IMR-90 (cell line): ENCODE results near the gene AFG3L2. TPM values are rescaled to one million over a fixed set of nuclear protein-coding genes. Genes with fewer than 3 reads are reported as not detected.
A peak's percentile ranks its signal among the peaks of the same experiment; 100 is the strongest.

ENCODE experiments used
- ATAC-seq: fragments of 200-7000 bp; cut with Tn5 transposase; 2 replicates; pipeline ENCODE4 v1.9.1; 2020; ENCODE audit warnings: low read depth, mild to moderate bottlenecking, moderate library complexity
- BruUV-seq: library from RNA; stranded (reverse); fragments of 400-500 nt; replicated peaks from 2 replicates; lab custom pipeline; 2021; lab: Mats Ljungman, UMichigan
- CTCF ChIA-PET: fragments of 300-600 bp; formaldehyde crosslinking; extraction: SDS; loops from one replicate; lab custom pipeline; 2021; ENCODE audit warnings: antibody characterized with exemption; lab: Yijun Ruan, JAX
- POLR2A ChIA-PET: fragments of 300-600 bp; sonication (Branson Sonifier 250); formaldehyde crosslinking; loops from one replicate; lab custom pipeline; 2022; ENCODE audit warnings: antibody characterized with exemption; ENCODE audit not compliant: unreplicated experiment; lab: Charles Lee
- DNase-seq: peaks from one replicate; pipeline ENCODE4 v3.0.0; 2013
- H2AFZ ChIP-seq: replicated peaks from 2 replicates; pipeline ENCODE3; 2013; ENCODE audit warnings: low read length, mild to moderate bottlenecking; ENCODE audit not compliant: poor library complexity
- H2AK5ac ChIP-seq: 2 replicates; pipeline ENCODE4 v1.6.1; 2013; ENCODE audit warnings: low read depth, low read length, inconsistent platforms
- H2AK9ac ChIP-seq: replicated peaks from 2 replicates; pipeline ENCODE3; 2013; ENCODE audit warnings: mild to moderate bottlenecking, low read depth, low read length, moderate library complexity; ENCODE audit not compliant: poor library complexity
- H2BK120ac ChIP-seq: 2 replicates; pipeline ENCODE4 v1.6.1; 2013; ENCODE audit warnings: low read depth, low read length, inconsistent platforms
- H2BK15ac ChIP-seq: 3 replicates; pipeline ENCODE4 v1.6.1; 2013; ENCODE audit warnings: low read depth, low read length, inconsistent platforms
- H2BK20ac ChIP-seq: 2 replicates; pipeline ENCODE4 v1.6.1; 2013; ENCODE audit warnings: low read depth, mild to moderate bottlenecking, inconsistent platforms, low read length, moderate library complexity
- H2BK5ac ChIP-seq: 2 replicates; pipeline ENCODE4 v1.6.1; 2013; ENCODE audit warnings: mild to moderate bottlenecking, low read depth, low read length, inconsistent platforms; ENCODE audit not compliant: poor library complexity, severe bottlenecking
- H3K14ac ChIP-seq: replicated peaks from 2 replicates; pipeline ENCODE4 v1.6.1; 2013; ENCODE audit warnings: low read depth, low read length, inconsistent platforms
- H3K18ac ChIP-seq: 2 replicates; pipeline ENCODE4 v1.6.1; 2013; ENCODE audit warnings: low read depth, low read length, control low read depth
- H3K23ac ChIP-seq: 2 replicates; pipeline ENCODE4 v1.6.1; 2013; ENCODE audit warnings: low read depth, low read length, inconsistent platforms
- H3K27ac ChIP-seq: 2 replicates; pipeline ENCODE4 v1.5.1; 2013; ENCODE audit warnings: mild to moderate bottlenecking, control low read depth, low read length; ENCODE audit not compliant: insufficient read depth
- H3K27me3 ChIP-seq: 2 replicates; pipeline ENCODE4 v1.6.1; 2013; ENCODE audit warnings: low read length; ENCODE audit not compliant: control insufficient read depth, insufficient read depth
- H3K36me3 ChIP-seq: 2 replicates; pipeline ENCODE4 v1.6.1; 2013; ENCODE audit warnings: low read length, mixed read lengths; ENCODE audit not compliant: control insufficient read depth, insufficient read depth
- H3K4ac ChIP-seq: 2 replicates; pipeline ENCODE4 v1.6.1; 2013; ENCODE audit warnings: low read depth, low read length, inconsistent platforms
- H3K4me1 ChIP-seq: 2 replicates; pipeline ENCODE4 v1.6.1; 2013; ENCODE audit warnings: low read length, mixed read lengths; ENCODE audit not compliant: control insufficient read depth, insufficient read depth
- H3K4me2 ChIP-seq: 2 replicates; pipeline ENCODE4 v1.6.1; 2013; ENCODE audit warnings: low read depth, mild to moderate bottlenecking, control low read depth, low read length, moderate library complexity
- H3K4me3 ChIP-seq: 2 replicates; pipeline ENCODE4 v1.5.1; 2013; ENCODE audit warnings: low read depth, mild to moderate bottlenecking, control low read depth, low read length, moderate library complexity; ENCODE audit not compliant: insufficient read depth
- H3K56ac ChIP-seq: 2 replicates; pipeline ENCODE4 v1.6.1; 2013; ENCODE audit warnings: low read length, inconsistent platforms; ENCODE audit not compliant: insufficient read depth; ENCODE audit errors: extremely low read depth
- H3K79me1 ChIP-seq, 2 experiments: 2 replicates each; pipeline ENCODE4 v1.6.1; 2013; ENCODE audit warnings: low read length in 2 of 2, inconsistent platforms in 1 of 2, low read depth in 1 of 2
- H3K9ac ChIP-seq: 2 replicates; pipeline ENCODE4 v1.6.1; 2013; ENCODE audit warnings: low read depth, low read length, control low read depth
- H3K9me1 ChIP-seq: 2 replicates; pipeline ENCODE4 v1.6.1; 2013; ENCODE audit warnings: low read length, inconsistent platforms; ENCODE audit not compliant: insufficient read depth
- H3K9me3 ChIP-seq: 2 replicates; pipeline ENCODE4 v1.6.1; 2013; ENCODE audit warnings: low read length; ENCODE audit not compliant: control insufficient read depth, insufficient read depth
- H4K20me1 ChIP-seq: 2 replicates; pipeline ENCODE4 v1.6.1; 2013; ENCODE audit warnings: low read length, inconsistent platforms; ENCODE audit not compliant: insufficient read depth
- H4K5ac ChIP-seq: 2 replicates; pipeline ENCODE4 v1.6.1; 2013; ENCODE audit warnings: mild to moderate bottlenecking, low read depth, low read length, control low read depth
- H4K8ac ChIP-seq, 2 experiments: 2 replicates each; pipeline ENCODE4 v1.6.1; 2013; ENCODE audit warnings: low read depth in 2 of 2, low read length in 2 of 2, control low read depth in 1 of 2, inconsistent platforms in 1 of 2
- H4K91ac ChIP-seq: 2 replicates; pipeline ENCODE4 v1.6.1; 2013; ENCODE audit warnings: low read depth, low read length, inconsistent platforms; ENCODE audit not compliant: insufficient read depth
- BHLHE40 ChIP-seq: fragments of 150-350 bp; IDR thresholded peaks from 2 replicates; pipeline ENCODE4 v1.6.1; 2016; ENCODE audit warnings: mild to moderate bottlenecking, low read depth, low read length
- CHD1 ChIP-seq: IDR thresholded peaks from 2 replicates; pipeline ENCODE4 v1.6.1; 2012; ENCODE audit warnings: low read depth, low read length, improper control_type of control experiment
- WGBS, 2 experiments: methylation state at CpG; one replicate each; pipeline versions ENCODE4 v1.1.5 to v1.1.7; 2013; ENCODE audit warnings: missing lambda C conversion rate in 2 of 2; ENCODE audit not compliant: insufficient read length in 1 of 2; ENCODE audit errors: extremely low coverage in 2 of 2; 5-methylcytosine and 5-hydroxymethylcytosine counted together
- dilution Hi-C: fragments of 300-500 bp; cut with HindIII; formaldehyde crosslinking; loops from one replicate; pipeline ENCODE4 v1.14.3; 2018; ENCODE audit warnings: low sequenced_read_pairs; ENCODE audit not compliant: unreplicated experiment
- in situ Hi-C: fragments of 300-500 bp; cut with MboI; formaldehyde crosslinking; loops from 3 replicates; pipeline ENCODE4 v1.14.3; 2019; ENCODE audit warnings: low sequenced_read_pairs, inconsistent platforms, mixed read lengths
- intact Hi-C: fragments of 100-400 bp; cut with micrococcal nuclease; formaldehyde crosslinking; loops from 2 replicates; pipeline ENCODE4 v1.10.0; 2022
- polyA plus RNA-seq, 3 experiments: library from polyadenylated mRNA; depleted of rRNA; stranded (reverse); fragments of >200 nt; gene quantifications; 2 replicates each; pipeline ENCODE4 v1.2.3, GENCODE V29; 2012; ENCODE audit warnings: low replicate concordance in 1 of 3
- total RNA-seq: library from RNA; depleted of rRNA; stranded (reverse); fragments of >200 nt; gene quantifications from 2 replicates; pipeline ENCODE4 v1.2.3, GENCODE V29; 2012

Gene AFG3L2
- total and polyA plus RNA-seq, 2 of the 4 experiments (the other 2 are of a cell fraction) = 26.9 to 37.6 TPM

- Histone ChIP-seq H4K8ac (peak overlapping the region; percentile 74 to 86; a peak in 3 of 4 replicates), H3K4ac (peak overlapping the region; percentile 81), H3K4me1 (peaks cover 11% of the 10 kb centered on the region), H4K20me1 (no peaks in the 10 kb centered on the region), H3K4me3 (peak overlapping the region; percentile 40), H2AK9ac (peak overlapping the region; percentile 6), H3K4me2 (peak overlapping the region; percentile 84), H2BK15ac (peak overlapping the region; percentile 9; the same call in 2 of the 3 replicates), H3K56ac (peak overlapping the region; percentile 26; the same call in 1 of the 2 replicates), H4K91ac (peak overlapping the region; percentile 34), H3K27ac (peak overlapping the region; percentile 62), H3K9me3 (no peaks in the 10 kb centered on the region), H3K18ac (peak overlapping the region; percentile 47; the same call in 1 of the 2 replicates), H3K79me1 (no peaks in the 10 kb centered on the region), H3K9me1 (0 out of 2 replicates have a peak, but pooled peaks cover 4% of the 10 kb centered on the region), H3K23ac (peak overlapping the region; percentile 49; the same call in 1 of the 2 replicates), H2BK5ac (peak overlapping the region; percentile 69), H4K5ac (peak overlapping the region; percentile 32), H3K27me3 (no peaks in the 10 kb centered on the region), H2AK5ac (peak overlapping the region; percentile 44; the same call in 1 of the 2 replicates), H3K36me3 (no peaks in the 10 kb centered on the region), H2BK20ac (peak overlapping the region; percentile 30; the same call in 1 of the 2 replicates), H3K9ac (peak overlapping the region; percentile 65), H2BK120ac (peak overlapping the region; percentile 80), H3K14ac (peak overlapping the region; percentile 70), H2AFZ (peak overlapping the region; percentile 92)
- BruUV-seq = no TSS peak
- ChIA-PET POLR2A (interaction anchor here (0.5 to 3.0 kb wide), 5 partner anchors 9 to 106 kb away, joined by 3 to 19 read pairs (median 4); no protein-coding TSS in a partner anchor), CTCF (interaction anchor here (1.2 kb wide), 1 partner anchor 11 kb away, joined by 5 read pairs; no protein-coding TSS in a partner anchor)
- intact Hi-C loops (loop anchor here (2.0 kb wide), 1 partner anchor 18 kb away; no protein-coding TSS in a partner anchor), dilution Hi-C loops (no loop called here), in situ Hi-C loops (loop anchor here (10.0 kb wide), 1 partner anchor 434 kb away; the partner anchor contains the start of gene CHMP1B)
- DNase-seq (no peak), ATAC-seq (peak; percentile 28)
- WGBS, 2 experiments = 0% methylated on average over 2 of the region's 10 CpGs; no CpG with 5 or more reads in 1 of the 2 experiments
- TF ChIP-seq BHLHE40 (no peak), CHD1 (peak; percentile 82; the same call in 1 of the 2 replicates)
These were observed 88.6 kb downstream of the AFG3L2 start for GRCh38 chr18:12288403-12288755.
